HUES6 (cell line): ENCODE results near the gene GJB1.
A peak's percentile ranks its signal among the peaks of the same experiment; 100 is the strongest.

Source experiments
- H3K27ac ChIP-seq: 2 replicates; pipeline ENCODE4 v1.7.0; 2013; ENCODE audit warnings: low read depth, mild to moderate bottlenecking, low read length, inconsistent platforms
- H3K27me3 ChIP-seq: 2 replicates; pipeline ENCODE4 v1.6.1; 2013; ENCODE audit warnings: low read length; ENCODE audit not compliant: control insufficient read depth, insufficient read depth
- H3K36me3 ChIP-seq: 2 replicates; pipeline ENCODE4 v1.6.1; 2013; ENCODE audit warnings: low read length; ENCODE audit not compliant: control insufficient read depth, insufficient read depth
- H3K4me1 ChIP-seq: 2 replicates; pipeline ENCODE4 v1.6.1; 2013; ENCODE audit warnings: low read length; ENCODE audit not compliant: control insufficient read depth, insufficient read depth
- H3K4me3 ChIP-seq: 2 replicates; pipeline ENCODE4 v1.5.1; 2013; ENCODE audit warnings: low read depth, low read length
- H3K9ac ChIP-seq: one replicate; pipeline ENCODE4 v1.6.1; 2013; ENCODE audit warnings: mild to moderate bottlenecking, low read length
- H3K9me3 ChIP-seq: 2 replicates; pipeline ENCODE4 v1.6.1; 2013; ENCODE audit warnings: low read depth, low read length; ENCODE audit not compliant: control insufficient read depth, insufficient read depth

The GJB1 gene

DNA sequence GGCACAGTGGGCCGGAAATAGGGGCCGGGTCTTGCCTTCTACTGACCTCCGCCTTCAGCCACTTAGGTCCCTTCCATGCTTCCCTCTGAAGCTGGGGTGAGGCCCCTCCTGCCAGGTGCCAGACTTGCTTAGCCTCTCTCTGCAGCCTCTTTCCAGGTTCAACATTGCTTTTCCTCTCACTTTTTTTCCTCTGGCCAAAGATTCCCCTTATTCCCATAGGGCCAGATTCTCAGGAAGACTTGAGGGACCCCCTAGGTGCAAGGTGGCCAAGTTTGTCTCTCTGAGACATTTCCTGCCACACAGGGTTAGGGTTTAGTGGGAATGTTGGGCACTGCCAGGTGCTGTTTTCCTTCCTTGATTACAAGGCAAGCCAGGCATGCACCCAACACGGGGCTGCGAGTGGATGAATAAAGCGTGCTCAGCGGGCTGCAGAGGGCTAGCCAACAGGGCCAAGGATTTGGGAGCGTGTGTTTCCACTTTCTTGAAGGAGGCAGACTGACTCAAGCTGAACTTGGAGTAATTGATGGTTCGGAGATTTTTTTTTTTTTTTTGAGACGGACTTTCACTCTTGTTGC is 7.6 kb upstream of the GJB1 start:
- no peaks in the 10 kb centered on the region for H3K36me3 ChIP-seq
- peaks cover 9% of the 10 kb centered on the region for H3K4me1 ChIP-seq
- no peak overlapping the region for H3K27ac ChIP-seq
- H3K4me3 ChIP-seq, result no peak overlapping the region
- peaks cover 2% of the 10 kb centered on the region; the same call in 1 of the 2 replicates for H3K9me3 ChIP-seq
- H3K27me3 ChIP-seq, result no peaks in the 10 kb centered on the region
- no peak overlapping the region for H3K9ac ChIP-seq

DNA sequence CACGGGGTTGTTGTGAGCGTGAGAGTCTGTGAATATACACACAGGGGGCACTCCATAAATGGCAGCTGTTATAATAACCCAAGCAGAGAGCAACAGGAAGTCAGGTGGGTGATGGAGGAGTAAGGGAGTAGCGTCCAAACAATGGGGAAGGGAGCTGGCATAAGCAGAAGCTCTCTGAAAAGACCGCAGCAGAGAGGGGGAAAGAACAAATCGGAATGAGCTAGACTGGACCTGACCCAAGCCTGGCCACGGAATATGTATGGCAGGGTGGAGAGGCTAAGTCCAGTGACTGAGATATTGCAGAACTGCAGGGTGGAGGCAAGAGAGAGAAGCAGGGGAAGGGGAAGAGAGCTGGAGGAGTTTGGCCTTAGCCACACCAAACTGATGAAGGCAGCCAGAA is 6.5 kb upstream of the GJB1 start:
- Histone ChIP-seq H3K9me3 (peaks cover 2% of the 10 kb centered on the region; the same call in 1 of the 2 replicates), H3K4me1 (peaks cover 9% of the 10 kb centered on the region), H3K36me3 (no peaks in the 10 kb centered on the region), H3K27ac (no peak overlapping the region), H3K27me3 (no peaks in the 10 kb centered on the region), H3K4me3 (no peak overlapping the region), H3K9ac (peak overlapping the region; percentile 3)

- H3K9ac ChIP-seq, result no peak overlapping the region
- H3K27me3 ChIP-seq, result no peaks in the 10 kb centered on the region
- H3K27ac ChIP-seq, result no peak overlapping the region
- H3K36me3 ChIP-seq, result no peaks in the 10 kb centered on the region
- H3K9me3 ChIP-seq, result peaks cover 2% of the 10 kb centered on the region; the same call in 1 of the 2 replicates
- H3K4me1 ChIP-seq, result peaks cover 9% of the 10 kb centered on the region
- no peak overlapping the region for H3K4me3 ChIP-seq
These were observed 5.7 kb upstream of the GJB1 start for GRCh38 chrX:71217298-71217697.

DNA sequence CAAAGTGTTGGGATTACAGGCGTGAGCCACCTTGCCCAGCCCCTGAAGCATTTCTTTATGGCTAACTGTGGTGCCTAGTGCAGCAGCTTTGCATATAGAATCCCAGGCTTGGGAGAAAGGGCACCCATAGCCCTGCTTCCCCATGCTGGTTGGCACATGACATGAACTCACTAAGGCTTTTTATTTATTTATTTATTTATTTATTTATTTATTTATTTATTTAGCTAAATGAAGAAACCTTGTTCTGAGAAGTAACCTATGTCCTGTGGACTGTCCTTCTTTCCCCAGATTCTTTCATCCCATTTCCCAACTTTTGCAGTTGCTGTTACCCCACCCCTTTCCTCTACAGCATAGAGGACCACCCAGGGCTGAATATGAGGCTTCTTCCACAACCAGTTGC is 1.9 kb upstream of the GJB1 start:
- no peaks in the 10 kb centered on the region for H3K36me3 ChIP-seq
- H3K9ac ChIP-seq, result no peak overlapping the region
- peaks cover 29% of the 10 kb centered on the region for H3K4me1 ChIP-seq
- peaks cover 8% of the 10 kb centered on the region; the same call in 1 of the 2 replicates for H3K9me3 ChIP-seq
- H3K27ac ChIP-seq, result no peak overlapping the region
- H3K4me3 ChIP-seq, result no peak overlapping the region
- H3K27me3 ChIP-seq, result no peaks in the 10 kb centered on the region

DNA sequence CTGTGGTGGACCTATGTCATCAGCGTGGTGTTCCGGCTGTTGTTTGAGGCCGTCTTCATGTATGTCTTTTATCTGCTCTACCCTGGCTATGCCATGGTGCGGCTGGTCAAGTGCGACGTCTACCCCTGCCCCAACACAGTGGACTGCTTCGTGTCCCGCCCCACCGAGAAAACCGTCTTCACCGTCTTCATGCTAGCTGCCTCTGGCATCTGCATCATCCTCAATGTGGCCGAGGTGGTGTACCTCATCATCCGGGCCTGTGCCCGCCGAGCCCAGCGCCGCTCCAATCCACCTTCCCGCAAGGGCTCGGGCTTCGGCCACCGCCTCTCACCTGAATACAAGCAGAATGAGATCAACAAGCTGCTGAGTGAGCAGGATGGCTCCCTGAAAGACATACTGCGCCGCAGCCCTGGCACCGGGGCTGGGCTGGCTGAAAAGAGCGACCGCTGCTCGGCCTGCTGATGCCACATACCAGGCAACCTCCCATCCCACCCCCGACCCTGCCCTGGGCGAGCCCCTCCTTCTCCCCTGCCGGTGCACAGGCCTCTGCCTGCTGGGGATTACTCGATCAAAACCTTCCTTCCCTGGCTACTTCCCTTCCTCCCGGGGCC is 1.2 kb downstream of the GJB1 start:
- Histone ChIP-seq H3K36me3 (no peaks in the 10 kb centered on the region), H3K9me3 (peaks cover 12% of the 10 kb centered on the region; the same call in 1 of the 2 replicates), H3K27ac (no peak overlapping the region), H3K4me3 (no peak overlapping the region), H3K9ac (no peak overlapping the region), H3K4me1 (peaks cover 21% of the 10 kb centered on the region; the same call in 1 of the 2 replicates), H3K27me3 (no peaks in the 10 kb centered on the region)

DNA sequence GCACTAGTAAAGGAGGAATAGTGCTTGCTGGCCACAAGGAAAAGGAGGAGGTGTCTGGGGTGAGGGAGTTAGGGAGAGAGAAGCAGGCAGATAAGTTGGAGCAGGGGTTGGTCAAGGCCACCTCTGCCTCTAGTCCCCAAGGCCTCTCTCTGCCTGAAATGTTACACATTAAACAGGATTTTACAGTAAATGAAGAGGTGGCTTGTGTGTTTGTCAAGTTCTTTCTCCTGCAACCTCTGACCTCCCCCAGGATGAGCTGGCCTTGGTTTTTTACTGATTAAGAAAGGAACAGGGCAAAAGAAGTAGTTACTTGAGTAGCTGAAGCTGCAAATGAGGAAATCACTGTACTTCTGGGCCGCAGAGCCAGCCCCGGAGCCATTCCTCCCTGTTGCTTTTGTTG is 2.0 kb downstream of the GJB1 start:
- H3K27me3 ChIP-seq, result no peaks in the 10 kb centered on the region
- peaks cover 21% of the 10 kb centered on the region; the same call in 1 of the 2 replicates for H3K4me1 ChIP-seq
- H3K9ac ChIP-seq, result no peak overlapping the region
- H3K27ac ChIP-seq, result no peak overlapping the region
- H3K9me3 ChIP-seq, result peaks cover 12% of the 10 kb centered on the region; the same call in 1 of the 2 replicates
- no peak overlapping the region for H3K4me3 ChIP-seq
- no peaks in the 10 kb centered on the region for H3K36me3 ChIP-seq

DNA sequence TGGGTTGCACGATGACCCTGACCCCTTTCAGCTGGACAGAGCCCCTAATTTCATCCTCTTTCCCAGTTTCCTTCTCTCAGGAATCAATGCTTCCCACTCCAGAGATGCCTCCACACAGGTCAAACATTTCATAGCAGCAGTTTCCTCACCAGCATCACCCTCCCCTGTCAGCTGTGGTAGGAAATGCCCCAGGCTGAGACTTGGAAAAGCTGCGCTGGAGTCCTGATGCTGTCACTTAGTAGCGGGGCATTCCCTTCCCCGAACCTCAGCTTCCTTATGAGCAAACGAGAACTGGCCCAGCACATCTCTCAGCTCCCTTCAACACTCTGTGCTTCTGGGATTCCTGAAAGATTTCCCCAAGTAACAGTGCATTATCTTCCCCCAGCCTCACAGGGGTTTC is 2.7 kb downstream of the GJB1 start:
- no peaks in the 10 kb centered on the region for H3K36me3 ChIP-seq
- H3K4me1 ChIP-seq, result peaks cover 21% of the 10 kb centered on the region; the same call in 1 of the 2 replicates
- peaks cover 12% of the 10 kb centered on the region; the same call in 1 of the 2 replicates for H3K9me3 ChIP-seq
- H3K27ac ChIP-seq, result no peak overlapping the region
- no peak overlapping the region for H3K9ac ChIP-seq
- H3K27me3 ChIP-seq, result no peaks in the 10 kb centered on the region
- no peak overlapping the region for H3K4me3 ChIP-seq

DNA sequence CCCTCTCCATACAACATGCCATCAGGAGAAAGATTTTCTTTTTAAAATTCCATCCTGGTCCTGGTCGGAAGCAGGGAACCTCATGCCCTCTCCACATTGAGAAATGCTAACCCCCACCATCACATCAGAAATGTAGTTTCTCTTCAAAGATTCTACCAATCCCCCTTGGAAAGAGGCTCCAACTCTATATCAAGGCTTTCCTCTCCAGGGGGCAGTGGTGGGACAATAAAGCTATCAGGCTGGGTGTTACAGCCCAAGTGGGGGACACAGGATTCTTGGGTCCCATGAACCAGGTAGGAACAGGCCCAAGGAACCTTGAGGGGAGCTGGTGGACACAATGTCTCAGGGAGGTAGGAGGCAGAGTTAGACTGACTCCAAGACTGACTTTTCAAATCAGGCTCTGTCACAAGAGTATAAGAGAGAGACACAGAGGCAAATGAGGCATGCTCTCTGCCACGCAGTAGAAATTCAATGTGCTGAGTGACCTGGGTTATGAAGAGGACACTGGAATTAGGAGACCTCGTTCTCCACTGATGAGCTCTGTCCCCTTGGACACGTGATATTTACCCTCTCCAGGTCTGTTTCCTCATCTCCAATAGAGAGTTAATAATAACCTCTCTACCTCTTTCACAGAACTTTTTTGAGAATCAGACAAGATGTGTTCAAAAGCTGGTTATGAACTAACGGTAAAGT is 4.5 kb downstream of the GJB1 start:
- Histone ChIP-seq H3K27ac (no peak overlapping the region), H3K4me3 (no peak overlapping the region), H3K9ac (no peak overlapping the region), H3K36me3 (no peaks in the 10 kb centered on the region), H3K4me1 (peaks cover 21% of the 10 kb centered on the region; the same call in 1 of the 2 replicates), H3K27me3 (no peaks in the 10 kb centered on the region), H3K9me3 (peaks cover 15% of the 10 kb centered on the region; the same call in 1 of the 2 replicates)

DNA sequence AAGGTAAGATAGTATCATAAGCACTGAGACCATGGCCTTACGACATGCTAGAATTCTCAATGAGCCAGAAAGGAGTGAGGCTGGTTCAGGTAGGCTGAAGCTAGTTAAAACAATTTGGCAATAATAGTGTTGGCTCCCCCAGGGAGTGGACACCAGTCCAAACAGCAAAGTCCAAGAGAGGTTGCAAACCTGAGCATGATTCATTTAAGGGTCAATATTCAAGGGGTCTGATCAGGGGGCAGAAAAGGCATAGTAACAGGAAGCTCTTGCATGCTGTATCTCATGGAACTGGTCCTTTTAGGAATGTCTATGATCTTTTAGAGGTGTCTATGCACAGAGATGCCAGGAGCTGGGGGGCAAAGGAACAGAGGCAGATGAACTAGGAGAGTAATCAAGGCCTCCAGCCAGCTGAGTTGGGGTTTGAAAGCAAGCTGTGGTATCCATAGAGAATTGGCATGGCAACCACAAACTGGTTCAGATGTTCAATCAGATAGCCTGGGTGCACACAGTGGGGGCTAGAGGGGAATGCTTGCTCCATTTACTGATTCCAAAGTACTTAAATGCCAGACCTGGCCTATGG is 5.1 kb downstream of the GJB1 start:
- H3K27ac ChIP-seq, result no peak overlapping the region

DNA sequence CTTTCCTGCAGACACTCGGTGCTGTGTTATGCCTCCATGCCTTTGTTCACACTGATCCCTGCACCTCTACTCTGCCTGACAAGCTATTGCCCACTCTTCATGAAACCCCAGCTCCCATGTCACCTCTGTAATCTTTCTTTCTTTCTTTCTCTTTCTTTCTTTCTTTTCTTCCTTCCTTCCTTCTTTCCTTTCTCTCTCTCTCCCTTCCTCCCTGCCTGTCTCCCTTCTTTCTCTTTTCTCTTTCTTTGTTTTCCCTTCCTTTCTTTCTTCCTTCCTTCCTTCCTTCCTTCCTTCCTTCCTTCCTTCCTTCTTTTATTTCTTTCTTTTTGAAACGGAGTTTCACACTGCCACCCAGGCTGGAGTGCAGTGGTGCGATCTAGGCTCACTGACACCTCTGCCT is 12.5 kb downstream of the GJB1 start:
- Histone ChIP-seq H3K4me1 (no peaks in the 10 kb centered on the region; the same call in 1 of the 2 replicates), H3K27ac (no peak overlapping the region), H3K36me3 (peaks cover 10% of the 10 kb centered on the region), H3K9me3 (peaks cover 14% of the 10 kb centered on the region; the same call in 1 of the 2 replicates), H3K4me3 (no peak overlapping the region), H3K9ac (no peak overlapping the region), H3K27me3 (no peaks in the 10 kb centered on the region)

More for the DNA sequence above, 5.1 kb downstream of the GJB1 start:
- Histone ChIP-seq H3K27me3 (no peaks in the 10 kb centered on the region), H3K4me3 (no peak overlapping the region), H3K9me3 (peaks cover 13% of the 10 kb centered on the region; the same call in 1 of the 2 replicates), H3K4me1 (peaks cover 21% of the 10 kb centered on the region; the same call in 1 of the 2 replicates), H3K36me3 (no peaks in the 10 kb centered on the region), H3K9ac (no peak overlapping the region)

GRCh38 chrX:71236836-71237235 is 13.8 kb downstream of the GJB1 start:
- no peak overlapping the region for H3K9ac ChIP-seq
- H3K4me3 ChIP-seq, result no peak overlapping the region
- H3K27ac ChIP-seq, result no peak overlapping the region
- no peaks in the 10 kb centered on the region for H3K4me1 ChIP-seq
- no peaks in the 10 kb centered on the region for H3K27me3 ChIP-seq
- H3K36me3 ChIP-seq, result peaks cover 24% of the 10 kb centered on the region
- H3K9me3 ChIP-seq, result peaks cover 15% of the 10 kb centered on the region; the same call in 1 of the 2 replicates
